Neural progenitor cell (in vitro differentiated cells): ENCODE results near the gene PHETA2.

Source experiments
- CTCF ChIP-seq: fragments of 200-600 bp; sonication (generic); IDR thresholded peaks from 2 replicates; pipeline ENCODE4 v1.5.1; 2017; ENCODE audit warnings: antibody characterized with exemption, mild to moderate bottlenecking
- EZH2phosphoT487 ChIP-seq: fragments of 200-600 bp; sonication (generic); IDR thresholded peaks from 2 replicates; pipeline ENCODE4 v1.6.1; 2017; ENCODE audit warnings: antibody characterized with exemption

GRCh38 chr22:42066937-42067336, 7.1 kb upstream of the PHETA2 start:
- no peak for TF ChIP-seq CTCF
- no peak for TF ChIP-seq EZH2phosphoT487
